A673 (cell line): ENCODE data around the gene LAMB4. TPM values are rescaled to one million over a fixed set of nuclear protein-coding genes. Genes with fewer than 3 reads are reported as not detected.

Experiments used
- BruUV-seq: library from RNA; stranded (reverse); fragments of 400-500 nt; replicated peaks from 2 replicates; lab custom pipeline; 2021; lab: Mats Ljungman, UMichigan
- CTCF ChIA-PET: fragments of 300-600 bp; sonication (Branson Sonifier 250); formaldehyde crosslinking; loops from one replicate; lab custom pipeline; 2022; ENCODE audit warnings: antibody characterized with exemption; lab: Charles Lee
- POLR2A ChIA-PET: fragments of 300-600 bp; sonication (Branson Sonifier 250); formaldehyde crosslinking; loops from one replicate; lab custom pipeline; 2022; ENCODE audit warnings: antibody characterized with exemption; ENCODE audit not compliant: low non-redundant PET; lab: Charles Lee
- DNase-seq: peaks from one replicate; pipeline ENCODE4 v3.0.0-alpha.2; 2015; ENCODE audit warnings: low spot score
- H3K27ac ChIP-seq: fragments of 200-600 bp; sonication (generic); 2 replicates; pipeline ENCODE4 v1.5.1; 2016; ENCODE audit warnings: mixed run types, low read depth, mild to moderate bottlenecking, mixed read lengths, antibody characterized with exemption, low read length; ENCODE audit not compliant: poor library complexity, severe bottlenecking
- H3K27me3 ChIP-seq: fragments of 200-600 bp; sonication (generic); replicated peaks from 2 replicates; pipeline ENCODE4 v1.6.1; 2017; ENCODE audit warnings: mixed run types, low read depth, mild to moderate bottlenecking, mixed read lengths, antibody characterized with exemption, low read length; ENCODE audit not compliant: insufficient read depth, poor library complexity
- H3K36me3 ChIP-seq: fragments of 200-600 bp; sonication (generic); 2 replicates; pipeline ENCODE4 v1.6.1; 2016; ENCODE audit warnings: mixed run types, mild to moderate bottlenecking, mixed read lengths, antibody characterized with exemption, low read length; ENCODE audit not compliant: insufficient read depth, poor library complexity, severe bottlenecking
- H3K4me1 ChIP-seq: fragments of 200-600 bp; sonication (generic); 2 replicates; pipeline ENCODE4 v1.6.1; 2017; ENCODE audit warnings: mixed run types, mild to moderate bottlenecking, mixed read lengths, antibody characterized with exemption, low read length; ENCODE audit not compliant: insufficient read depth, poor library complexity, severe bottlenecking
- H3K4me3 ChIP-seq: fragments of 200-600 bp; sonication (generic); 2 replicates; pipeline ENCODE4 v1.5.1; 2016; ENCODE audit warnings: low read depth, mixed run types, mild to moderate bottlenecking, mixed read lengths, low read length; ENCODE audit not compliant: poor library complexity, severe bottlenecking
- H3K9me3 ChIP-seq: fragments of 200-600 bp; sonication (generic); 2 replicates; pipeline ENCODE4 v1.6.1; 2016; ENCODE audit warnings: mixed run types, low read depth, mild to moderate bottlenecking, mixed read lengths, antibody characterized with exemption, low read length; ENCODE audit not compliant: poor library complexity, severe bottlenecking
- CTCF ChIP-seq: fragments of 300-800, 200-600 bp; sonication (generic); conservative IDR thresholded peaks from 2 replicates; pipeline ENCODE4 v1.5.1; 2017; ENCODE audit warnings: low read depth, mild to moderate bottlenecking, antibody characterized with exemption, low read length, moderate library complexity, mixed read lengths
- EZH2 ChIP-seq: fragments of 200-600 bp; sonication (generic); IDR thresholded peaks from 2 replicates; pipeline ENCODE4 v1.6.1; 2017; ENCODE audit warnings: borderline replicate concordance, low read depth, mild to moderate bottlenecking, mixed read lengths, antibody characterized with exemption, low read length; ENCODE audit not compliant: poor library complexity, severe bottlenecking
- intact Hi-C: fragments of 100-400 bp; cut with micrococcal nuclease; formaldehyde crosslinking; loops from one replicate; pipeline ENCODE4 v1.10.0; 2022; ENCODE audit not compliant: unreplicated experiment
- total RNA-seq: library from RNA; stranded (reverse); gene quantifications from 2 replicates; pipeline ENCODE4 v1.2.3, GENCODE V29; 2021

The LAMB4 gene
- total RNA-seq, 1 experiment from 2014 or later: 0.21 TPM

GRCh38 chr7:108146070-108146842, 16.1 kb upstream of the LAMB4 start:
- peak; percentile 85 for DNase-seq
- H3K4me1 ChIP-seq: no peaks in the 10 kb centered on the region
- no peak overlapping the region for H3K27ac ChIP-seq
- ChIA-PET CTCF (interaction anchor here (0.6 to 1.5 kb wide), 8 partner anchors 32 to 510 kb away, joined by 3 to 9 read pairs (median 4); no protein-coding TSS in a partner anchor), POLR2A (no interaction called here)
- intact Hi-C loops: loop anchor here (5.0 to 10.0 kb wide), 3 partner anchors 34 to 401 kb away; partner anchors contain the start of gene CBLL1
- H3K4me3 ChIP-seq: no peak overlapping the region
- no TSS peak for BruUV-seq
- H3K9me3 ChIP-seq: no peaks in the 10 kb centered on the region
- H3K36me3 ChIP-seq: no peaks in the 10 kb centered on the region
- H3K27me3 ChIP-seq: no peaks in the 10 kb centered on the region
- TF ChIP-seq EZH2 (no peak), CTCF (peak; percentile 86)

- ChIA-PET POLR2A (no interaction called here), CTCF (interaction anchor here (0.6 to 1.5 kb wide), 3 partner anchors 108 to 266 kb away, joined by 4 to 6 read pairs (median 4); no protein-coding TSS in a partner anchor)
- Histone ChIP-seq H3K27me3 (no peaks in the 10 kb centered on the region), H3K27ac (no peak overlapping the region), H3K9me3 (no peaks in the 10 kb centered on the region), H3K4me3 (no peak overlapping the region), H3K36me3 (no peaks in the 10 kb centered on the region), H3K4me1 (no peaks in the 10 kb centered on the region)
- no TSS peak for BruUV-seq
- intact Hi-C loops: loop anchor here (5.0 to 10.0 kb wide), 3 partner anchors 33 to 401 kb away; partner anchors contain the start of gene CBLL1
- DNase-seq: no peak
- TF ChIP-seq EZH2 (no peak), CTCF (no peak)
Observed at GRCh38 chr7:108145401-108145800, 15.2 kb upstream of the LAMB4 start.

DNA sequence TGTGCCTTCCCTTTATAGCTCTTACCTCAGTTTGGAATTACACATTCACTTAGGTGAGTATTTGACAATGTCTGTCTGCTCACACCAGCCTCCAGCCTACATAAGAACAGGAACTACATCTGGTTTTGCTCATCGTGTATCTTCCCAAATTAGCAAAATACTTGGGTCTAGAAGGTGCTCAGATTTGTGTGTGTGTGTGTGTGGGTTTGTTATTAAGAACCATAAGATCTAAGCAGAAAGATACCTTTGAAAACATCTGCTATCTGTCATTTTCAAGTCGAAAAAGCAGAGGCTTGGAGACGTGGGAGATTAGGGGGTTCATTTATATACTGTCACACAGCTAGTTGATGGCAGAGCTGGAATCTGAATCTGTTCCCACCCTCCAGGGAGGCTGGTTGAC, 14.8 kb upstream of the LAMB4 start:
- Histone ChIP-seq H3K36me3 (no peaks in the 10 kb centered on the region), H3K27ac (no peak overlapping the region), H3K9me3 (no peaks in the 10 kb centered on the region), H3K4me3 (no peak overlapping the region), H3K27me3 (no peaks in the 10 kb centered on the region), H3K4me1 (no peaks in the 10 kb centered on the region)
- no peak for DNase-seq
- ChIA-PET POLR2A (no interaction called here), CTCF (interaction anchor here (0.6 to 1.5 kb wide), 2 partner anchors 107 to 226 kb away, joined by 4 read pairs; no protein-coding TSS in a partner anchor)
- intact Hi-C loops: loop anchor here (5.0 to 10.0 kb wide), 3 partner anchors 33 to 400 kb away; partner anchors contain the start of gene CBLL1
- no TSS peak for BruUV-seq
- TF ChIP-seq CTCF (no peak), EZH2 (no peak)
